Body of pancreas (tissue), 4 donors: Measurements from ENCODE around the gene ADAMTS1.

ENCODE experiments used
- POLR2A ChIP-seq, 3 donors: fragments of 450-650 bp; IDR thresholded peaks; one replicate each; pipeline ENCODE4 v1.6.1; 2016; ENCODE audit warnings: antibody characterized with exemption in 3 of 3, mild to moderate bottlenecking in 2 of 3
- TF ChIP-seq, protein P1 (sequence below), 7 experiments: fragments of 450-650 bp in 4 of 7; fragments of 200-600 bp in 3 of 7; sonication (generic) in 3 of 7; IDR thresholded peaks; one replicate each; pipeline ENCODE4 v1.5.1; 2016 to 2019; ENCODE audit warnings: antibody characterized with exemption in 7 of 7

DNA sequence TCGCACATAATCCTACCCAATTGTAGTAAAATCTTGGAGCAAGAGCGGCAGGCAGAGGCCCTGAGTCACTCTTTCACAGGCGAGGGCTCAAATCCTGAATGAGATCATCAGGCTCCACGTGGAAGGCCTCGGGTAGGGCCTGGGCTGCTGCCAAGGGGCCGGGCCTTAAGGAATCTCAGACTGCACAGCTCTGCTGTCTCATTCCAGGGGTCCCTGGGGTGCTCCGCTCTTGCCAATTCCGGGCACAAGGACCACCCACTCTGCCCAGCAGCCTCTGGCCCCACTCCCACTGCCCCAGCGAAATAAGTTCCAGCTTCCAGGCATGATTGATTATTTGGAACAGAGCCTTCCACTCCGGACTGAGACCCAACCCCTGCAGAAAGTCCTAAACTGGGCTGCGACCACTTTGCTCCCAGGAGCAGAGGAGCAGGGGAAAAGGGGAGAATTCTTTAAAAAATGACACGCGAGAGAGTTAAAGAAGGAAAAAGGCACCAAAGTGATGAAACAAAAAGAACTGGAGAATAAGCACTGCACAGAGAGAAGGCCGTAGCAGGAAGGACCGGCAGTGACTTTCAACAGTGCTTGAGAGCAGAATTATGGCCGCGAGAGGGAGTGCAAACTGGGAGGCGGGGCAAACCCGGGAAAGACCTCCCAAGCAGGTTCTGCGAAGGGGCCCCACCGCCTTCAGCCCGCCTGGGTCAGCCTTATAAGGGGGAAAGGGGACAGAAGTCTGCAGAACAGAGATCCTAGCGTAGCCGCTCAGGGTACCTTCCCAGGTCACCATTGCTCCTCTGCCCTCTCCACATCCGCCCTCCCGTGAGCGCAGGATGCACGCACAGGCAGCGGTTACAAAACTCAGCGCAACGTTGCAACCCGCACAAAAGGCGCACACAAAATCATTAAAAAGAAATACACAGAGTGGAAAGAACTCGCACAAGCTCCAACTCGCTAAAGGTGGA, 2.0 kb downstream of the ADAMTS1 start:
- TF ChIP-seq, protein P1, sequence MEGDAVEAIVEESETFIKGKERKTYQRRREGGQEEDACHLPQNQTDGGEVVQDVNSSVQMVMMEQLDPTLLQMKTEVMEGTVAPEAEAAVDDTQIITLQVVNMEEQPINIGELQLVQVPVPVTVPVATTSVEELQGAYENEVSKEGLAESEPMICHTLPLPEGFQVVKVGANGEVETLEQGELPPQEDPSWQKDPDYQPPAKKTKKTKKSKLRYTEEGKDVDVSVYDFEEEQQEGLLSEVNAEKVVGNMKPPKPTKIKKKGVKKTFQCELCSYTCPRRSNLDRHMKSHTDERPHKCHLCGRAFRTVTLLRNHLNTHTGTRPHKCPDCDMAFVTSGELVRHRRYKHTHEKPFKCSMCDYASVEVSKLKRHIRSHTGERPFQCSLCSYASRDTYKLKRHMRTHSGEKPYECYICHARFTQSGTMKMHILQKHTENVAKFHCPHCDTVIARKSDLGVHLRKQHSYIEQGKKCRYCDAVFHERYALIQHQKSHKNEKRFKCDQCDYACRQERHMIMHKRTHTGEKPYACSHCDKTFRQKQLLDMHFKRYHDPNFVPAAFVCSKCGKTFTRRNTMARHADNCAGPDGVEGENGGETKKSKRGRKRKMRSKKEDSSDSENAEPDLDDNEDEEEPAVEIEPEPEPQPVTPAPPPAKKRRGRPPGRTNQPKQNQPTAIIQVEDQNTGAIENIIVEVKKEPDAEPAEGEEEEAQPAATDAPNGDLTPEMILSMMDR (IDR thresholded peaks at IDR 0.05) = peak in 5 of 7 experiments; percentile 9 to 50 (median 26)
- peak in 2 of 3 donors; percentile 29 to 46 for TF ChIP-seq POLR2A (IDR thresholded peaks at IDR 0.05)
